Measurements from ENCODE around the gene DIAPH2.

Gene DIAPH2

DNA sequence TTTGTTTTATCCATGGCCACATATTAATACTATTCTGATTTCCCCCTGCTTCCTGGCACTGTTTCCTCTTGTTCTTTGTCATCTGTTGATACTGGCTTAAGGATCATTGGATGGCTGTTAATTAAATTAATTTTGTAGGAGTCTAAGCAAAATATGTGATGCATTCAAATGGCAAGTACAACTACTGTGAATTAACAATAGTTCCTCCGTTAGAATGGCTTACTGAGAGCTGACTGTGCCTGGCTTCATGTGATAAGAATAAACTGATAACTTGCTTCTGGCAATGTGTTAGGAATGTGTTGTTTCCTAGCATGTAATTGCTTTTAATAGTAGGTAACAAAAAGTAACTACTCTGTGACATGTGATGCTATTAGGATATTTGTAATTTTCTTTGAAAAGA lies 297.5 kb downstream of the DIAPH2 start:
- DNase-seq = no peak

DNA sequence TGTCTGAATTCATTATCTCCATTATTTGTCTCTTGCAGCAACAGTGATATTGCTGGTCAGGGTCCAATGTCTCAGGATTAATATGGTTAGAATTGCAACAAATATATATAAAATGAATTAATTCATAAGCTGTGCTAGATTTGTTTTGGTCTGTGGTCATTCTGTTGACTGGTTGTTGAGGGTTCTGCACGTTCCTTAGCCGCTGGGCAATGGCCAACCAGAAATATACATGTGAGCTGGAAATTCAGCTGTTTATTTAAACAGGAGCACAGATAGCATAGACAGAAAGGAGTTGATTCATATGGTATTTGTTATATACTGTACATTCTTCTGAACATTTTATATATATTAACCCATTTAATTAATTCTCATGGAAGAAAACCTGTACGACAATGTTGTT lies 299.9 kb downstream of the DIAPH2 start:
- no peak for DNase-seq

DNA sequence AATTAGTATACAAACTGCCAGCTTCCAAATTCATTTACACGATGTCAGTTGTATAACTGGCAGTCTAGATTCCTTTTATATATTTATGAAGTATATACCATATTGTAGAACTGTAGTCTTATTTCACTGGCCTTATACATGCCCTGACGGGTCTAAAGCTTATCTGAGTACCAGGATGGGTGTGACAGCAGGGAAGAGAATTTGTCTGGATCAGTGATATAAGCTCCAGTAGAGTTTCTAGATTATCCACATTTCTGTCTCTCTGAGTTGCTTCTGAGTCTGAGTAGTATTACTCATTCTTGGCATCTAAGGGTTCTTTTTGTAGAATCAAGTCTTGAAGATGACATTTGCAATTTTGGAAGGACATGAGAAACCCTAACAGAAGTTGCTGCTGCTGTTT lies 300.4 kb downstream of the DIAPH2 start:
- no peak for DNase-seq

DNA sequence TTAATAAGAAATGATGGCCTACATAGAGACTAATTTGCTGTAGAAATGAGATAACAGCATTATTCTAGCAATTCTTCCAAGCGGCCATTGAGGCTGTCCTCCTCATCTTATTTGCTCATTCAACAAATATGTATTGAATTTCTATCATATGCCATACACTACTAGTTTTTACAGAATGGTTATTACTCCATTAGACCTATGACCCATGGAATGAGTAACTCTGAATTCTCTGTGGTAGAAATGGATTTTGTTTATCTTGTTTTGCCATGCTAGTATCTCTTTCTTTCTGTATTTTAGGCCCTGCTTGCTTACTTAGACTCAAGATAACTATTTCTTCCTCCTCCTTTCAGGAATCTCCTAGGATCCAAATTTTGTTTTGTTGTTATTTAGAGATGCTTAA lies 302.6 kb downstream of the DIAPH2 start:
- DNase-seq = no peak

DNA sequence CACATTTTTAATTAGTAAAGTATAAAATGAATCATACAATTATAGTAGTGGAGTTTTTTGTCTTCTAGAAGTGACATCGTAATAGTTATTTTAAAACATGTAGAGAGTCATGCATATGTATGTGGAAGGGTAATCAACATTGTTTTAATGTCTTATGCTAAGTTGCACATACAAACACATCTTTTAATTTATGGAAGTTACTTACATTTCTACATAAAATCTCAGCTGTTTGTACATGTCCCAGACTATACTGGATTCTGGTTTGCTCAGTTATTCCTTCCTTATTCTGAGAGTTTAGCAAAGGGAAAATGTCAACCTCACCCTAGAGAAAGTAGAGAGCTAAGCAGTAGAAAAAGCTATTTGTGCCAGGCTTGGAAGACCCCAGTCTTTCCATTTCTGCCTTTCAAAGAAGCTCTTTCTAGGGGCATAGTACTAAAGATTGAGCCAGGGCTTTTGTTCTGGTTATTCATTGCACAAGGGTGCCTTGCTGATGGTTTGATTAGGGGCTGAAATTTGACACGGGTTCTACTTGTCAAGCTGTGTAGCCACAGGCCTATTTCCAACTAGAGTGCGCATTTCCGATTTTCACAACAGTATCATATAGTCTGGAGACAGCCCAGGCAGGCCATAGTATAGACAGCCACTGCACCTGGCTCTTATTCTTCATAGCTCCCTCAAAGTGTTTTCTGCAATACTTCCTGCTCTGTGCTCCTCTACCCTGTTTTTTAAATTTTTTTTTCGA lies 305.4 kb downstream of the DIAPH2 start:
- DNase-seq = no peak

DNA sequence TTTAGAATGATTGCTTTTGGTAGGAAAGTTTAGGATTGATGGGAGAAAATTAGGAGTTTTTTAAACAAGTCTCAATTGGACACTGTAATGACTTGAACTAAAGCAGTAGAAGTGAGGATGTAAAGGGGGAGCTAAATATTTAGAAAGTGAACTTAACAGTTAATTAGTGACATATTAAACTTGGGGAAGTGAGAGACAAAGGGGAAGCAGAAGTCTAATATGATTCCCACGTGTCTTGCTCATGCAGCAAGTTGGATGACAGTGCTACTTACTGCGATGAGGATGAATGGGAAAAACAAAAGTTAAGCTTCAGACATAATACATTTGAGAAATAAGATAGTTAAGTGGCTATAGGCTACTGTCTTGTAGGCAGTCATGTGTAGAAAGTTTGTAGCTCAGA lies 309.5 kb downstream of the DIAPH2 start:
- DNase-seq = no peak

DNA sequence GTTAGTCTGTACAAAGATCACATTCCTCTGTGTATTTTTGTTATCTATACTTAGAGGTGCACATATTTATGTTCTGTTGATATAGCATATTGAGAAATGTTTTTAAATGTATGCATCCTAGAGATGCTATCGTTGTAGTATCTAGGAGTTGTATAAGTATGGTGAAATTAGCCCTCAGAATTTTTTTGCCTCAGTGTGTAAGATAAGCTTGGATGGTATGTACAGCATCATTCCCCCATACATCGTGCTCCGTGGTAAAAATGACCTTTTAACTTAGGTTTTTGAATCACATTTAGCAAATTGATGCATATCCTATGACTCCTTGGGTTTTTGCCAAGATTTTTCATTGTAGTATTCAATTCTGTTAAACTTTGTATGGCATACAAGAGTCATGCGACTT lies 312.6 kb downstream of the DIAPH2 start:
- DNase-seq = no peak

DNA sequence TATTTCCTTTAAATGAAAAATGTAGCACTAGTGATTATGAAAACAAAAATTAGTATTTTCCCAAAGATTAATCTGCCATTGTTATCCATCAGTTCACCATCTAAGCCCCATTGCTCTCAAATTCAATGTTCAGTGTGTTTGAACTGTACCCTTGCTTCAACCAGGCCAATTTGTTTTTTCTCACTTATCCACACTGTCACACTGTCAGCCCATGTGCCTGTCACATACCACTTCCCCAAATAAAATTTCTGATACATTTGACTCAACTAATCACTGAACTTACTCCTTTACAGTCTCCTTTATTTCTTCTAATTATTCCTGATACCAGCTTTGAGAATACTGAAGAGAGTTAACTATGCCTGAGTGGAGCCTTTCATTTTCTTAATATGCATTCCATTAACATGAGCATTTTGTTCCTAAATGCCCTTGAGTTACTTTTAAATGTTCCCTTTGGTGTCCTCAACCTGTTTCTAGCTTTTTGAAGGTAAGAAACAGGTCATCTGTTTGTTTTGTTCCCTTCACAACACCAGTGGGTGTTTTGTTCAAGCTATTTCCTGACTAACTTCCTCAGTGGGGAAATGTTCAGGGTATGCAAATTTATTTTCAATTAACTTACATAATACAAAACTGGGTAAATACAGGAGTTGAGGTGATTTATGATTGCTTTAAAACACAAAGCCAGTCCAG lies 316.2 kb downstream of the DIAPH2 start:
- DNase-seq = no peak

DNA sequence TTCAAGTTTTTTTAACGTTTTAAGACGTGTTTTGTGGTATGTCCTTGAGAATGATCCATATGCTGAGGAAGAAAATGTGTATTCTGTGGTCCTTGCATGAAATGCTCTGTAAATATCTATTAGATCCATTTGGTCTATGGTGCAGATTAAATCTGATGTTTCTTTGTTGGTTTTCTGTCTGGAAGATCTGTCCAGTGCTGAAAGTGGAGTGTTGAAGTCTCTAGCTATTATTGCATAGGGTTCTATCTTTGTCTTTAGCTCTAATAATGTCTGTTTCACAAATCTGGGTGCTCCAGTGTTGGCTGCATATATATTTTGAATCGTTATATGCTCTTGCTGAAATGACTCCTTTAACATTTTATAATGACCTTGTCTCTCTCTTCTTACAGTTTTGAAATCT lies 321.5 kb downstream of the DIAPH2 start:
- DNase-seq = no peak

DNA sequence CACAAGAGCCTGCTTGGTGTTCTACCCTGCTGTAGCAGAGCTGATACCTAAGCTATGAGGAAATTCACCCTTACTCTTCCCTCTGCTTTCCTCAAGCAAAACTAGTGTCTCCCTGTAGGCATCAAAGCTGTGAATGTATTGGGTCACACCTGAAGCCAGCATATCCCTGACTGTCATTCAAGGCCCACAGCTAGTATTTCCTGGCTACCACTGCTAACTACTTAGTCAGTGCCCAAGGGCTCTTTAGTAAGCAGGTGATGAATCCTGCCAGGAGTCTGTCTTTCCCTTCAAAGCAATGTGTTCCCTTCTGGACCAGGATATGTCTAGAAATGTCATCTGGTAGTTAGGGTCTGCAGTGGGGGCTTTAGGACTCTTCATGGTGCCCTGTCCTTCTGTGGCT lies 324.7 kb downstream of the DIAPH2 start:
- no peak for DNase-seq

DNA sequence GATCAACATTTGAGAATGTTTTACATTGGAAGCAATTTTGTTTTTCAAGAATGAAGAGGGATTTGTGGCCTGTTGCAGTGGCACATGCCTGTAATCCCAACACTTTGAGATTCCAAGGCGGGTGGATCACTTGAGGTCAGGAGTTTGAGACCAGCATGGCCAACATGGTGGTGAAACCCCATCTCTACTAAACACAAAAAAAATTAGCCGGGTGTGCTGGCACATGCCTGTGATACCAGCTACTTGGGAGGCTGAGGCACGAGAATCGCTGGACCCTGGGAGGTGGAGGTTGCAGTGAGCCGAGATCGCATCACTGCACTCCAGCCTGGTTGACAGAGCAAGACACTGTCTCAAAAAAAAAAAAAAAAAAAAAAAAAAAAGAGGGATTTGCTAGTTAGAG lies 326.9 kb downstream of the DIAPH2 start:
- no peak for DNase-seq

DNA sequence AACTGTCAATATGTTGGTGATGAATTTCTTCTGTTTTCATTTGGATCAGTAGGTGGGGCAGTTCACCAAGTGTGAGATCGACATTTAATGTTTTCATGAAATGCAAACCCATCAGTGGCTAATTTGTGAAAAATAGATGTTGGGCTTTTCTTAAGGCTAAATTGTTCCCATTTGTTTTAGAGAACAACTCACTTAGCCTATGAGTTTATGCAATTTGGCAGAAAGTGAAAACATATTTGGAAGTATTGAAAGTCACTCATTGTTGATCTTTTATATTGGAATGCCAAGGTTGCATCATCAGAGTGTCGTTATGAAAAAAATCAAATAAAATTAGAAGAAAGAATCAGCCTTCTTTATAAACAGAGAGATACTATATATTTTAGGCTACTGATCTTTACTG lies 331.5 kb downstream of the DIAPH2 start:
- no peak for DNase-seq

DNA sequence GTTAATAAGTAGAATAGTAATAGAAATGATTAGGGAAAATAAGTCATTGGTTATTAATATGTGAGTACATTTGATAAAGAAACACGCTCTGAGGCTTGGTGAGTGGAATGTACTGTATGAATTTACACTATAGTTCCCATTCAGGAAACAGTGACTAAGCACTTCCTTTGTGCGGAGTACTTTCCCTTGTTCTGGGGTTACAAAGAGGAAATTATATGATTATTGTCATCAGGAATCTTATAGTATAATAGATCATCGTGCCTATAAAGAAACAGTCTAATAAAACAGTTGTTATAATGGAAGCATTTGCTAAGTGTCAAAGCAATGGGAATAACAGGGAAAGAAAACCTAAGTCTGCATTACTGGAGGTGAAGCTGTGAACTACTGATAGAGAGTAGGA lies 337.0 kb downstream of the DIAPH2 start:
- DNase-seq = no peak

DNA sequence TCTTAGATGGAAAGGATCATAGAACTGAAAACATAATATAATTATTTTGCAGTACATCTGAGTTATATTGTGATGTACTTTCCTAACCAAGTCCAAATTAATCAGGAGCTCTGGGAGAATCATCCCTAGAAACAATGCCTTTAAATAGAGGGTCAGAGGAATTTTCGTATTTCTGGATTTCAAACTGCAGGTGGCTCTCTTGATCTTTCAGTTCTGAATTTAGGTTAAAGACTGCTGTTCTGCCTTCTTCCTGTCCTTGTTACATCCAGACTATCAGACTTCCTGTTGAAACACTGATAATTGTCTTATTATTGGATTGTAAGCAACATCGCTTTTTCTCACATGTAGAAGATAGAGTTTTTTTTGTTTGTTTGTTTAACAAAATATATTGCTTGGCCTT lies 341.8 kb downstream of the DIAPH2 start:
- DNase-seq = no peak

DNA sequence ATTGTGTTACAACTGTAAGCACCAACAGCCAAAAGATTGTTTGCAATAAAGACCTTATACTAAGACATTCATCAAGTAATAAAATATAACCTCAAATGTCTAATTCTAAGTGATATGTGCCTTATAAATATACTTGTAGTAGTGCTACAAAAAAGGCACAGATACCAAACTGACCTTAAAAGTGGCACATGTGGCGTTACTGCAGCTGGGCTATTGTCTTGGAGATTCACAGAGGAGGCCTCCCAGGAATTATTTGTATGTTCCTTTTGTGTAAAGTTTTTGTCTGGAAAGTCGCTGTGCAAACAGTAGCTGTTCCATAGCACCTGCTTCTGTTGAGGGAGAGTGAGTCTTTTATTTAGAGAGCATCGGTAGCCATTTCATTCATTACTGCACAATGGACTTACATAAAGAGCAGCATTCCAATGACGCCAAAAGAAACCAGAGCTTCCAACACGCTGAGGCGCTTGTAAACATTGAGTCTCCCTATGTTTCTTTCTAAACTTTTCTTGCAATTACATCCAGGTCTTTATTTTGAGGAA lies 342.8 kb downstream of the DIAPH2 start:
- DNase-seq = no peak

DNA sequence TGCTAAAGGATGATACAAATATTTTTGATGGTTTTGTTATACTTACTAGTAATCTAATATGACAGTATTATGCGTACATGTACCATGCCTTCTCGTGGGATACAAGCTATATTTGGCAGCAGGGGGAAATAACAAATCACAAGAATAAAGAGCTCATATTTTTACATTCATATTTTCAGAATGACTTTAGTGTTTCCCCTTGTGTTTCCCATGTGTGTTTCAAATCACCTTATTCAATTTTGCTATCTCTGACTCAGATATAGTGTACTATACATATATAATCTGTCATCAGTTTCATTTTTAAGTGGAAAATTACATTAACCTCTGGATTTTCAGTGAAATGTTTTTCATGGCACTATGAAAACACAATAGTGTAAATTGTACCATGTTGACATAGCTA lies 345.8 kb downstream of the DIAPH2 start:
- DNase-seq = no peak

DNA sequence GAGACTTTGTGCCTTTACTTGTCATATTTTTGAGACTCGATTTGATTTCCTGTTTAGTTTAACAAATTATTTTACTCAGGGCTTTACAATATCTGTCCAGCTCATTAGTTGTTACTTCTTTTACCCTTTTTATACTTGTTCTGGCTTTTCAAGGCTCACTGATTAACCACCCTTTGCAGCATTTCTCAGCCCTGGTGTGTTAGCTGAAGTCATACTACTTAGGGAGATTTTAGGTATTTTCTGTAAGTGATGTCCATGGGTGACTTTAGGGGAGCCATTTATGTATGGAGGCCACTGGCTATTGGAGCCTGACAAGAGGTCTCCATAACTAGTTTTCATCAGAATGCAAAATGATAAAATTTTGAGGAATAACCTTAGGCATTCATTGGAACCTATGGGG lies 346.3 kb downstream of the DIAPH2 start:
- DNase-seq = no peak

DNA sequence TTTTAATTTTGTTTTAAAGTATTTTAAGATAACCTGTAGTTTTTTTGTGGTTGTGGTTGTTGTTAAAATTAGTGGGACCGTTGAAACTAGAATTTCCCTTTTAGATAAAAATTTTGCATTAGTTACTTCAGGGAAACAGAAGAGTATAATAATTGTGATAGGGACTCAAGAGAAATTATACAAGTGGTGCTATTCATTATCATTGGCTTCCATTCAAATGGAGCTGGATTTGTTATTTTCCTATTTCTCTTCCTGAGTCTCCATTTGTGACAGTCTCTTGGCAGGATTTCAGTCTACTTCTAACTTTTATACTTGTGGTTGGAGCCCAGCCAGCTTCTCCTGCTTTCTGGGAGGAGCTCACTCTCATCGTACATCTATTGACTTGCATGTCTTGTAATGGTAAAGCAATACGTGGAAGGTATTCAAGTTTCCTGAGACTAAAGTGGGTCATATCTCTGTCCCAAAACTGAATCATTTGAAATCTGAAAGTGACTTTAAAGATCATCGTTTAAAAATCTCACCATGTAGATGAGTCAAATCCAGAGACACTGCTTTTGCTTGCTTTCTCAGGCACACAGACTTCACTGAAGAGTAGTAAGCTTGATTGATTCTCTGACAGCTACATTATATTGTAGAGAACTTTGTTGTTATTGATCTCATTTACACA lies 354.9 kb downstream of the DIAPH2 start:
- DNase-seq = no peak

DNA sequence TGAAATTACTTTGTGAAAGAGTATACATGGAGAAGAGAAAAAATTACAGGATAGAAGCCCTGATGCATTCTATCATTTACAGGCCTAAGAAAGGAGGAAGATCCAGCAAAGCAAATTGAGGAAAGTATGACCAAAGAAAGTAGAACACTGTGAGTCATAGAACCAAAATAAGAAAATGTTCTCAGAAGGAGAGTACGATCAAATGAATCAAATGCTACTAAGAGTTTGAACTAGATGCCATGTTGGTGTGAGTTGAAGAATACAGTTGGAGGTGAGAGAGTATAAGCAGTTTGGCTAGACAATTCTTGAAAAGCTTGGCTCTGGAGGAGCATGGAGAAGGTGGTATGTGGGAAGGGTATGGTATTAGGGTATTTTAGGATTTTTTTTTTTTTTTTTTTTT lies 360.8 kb downstream of the DIAPH2 start:
- no peak for DNase-seq

DNA sequence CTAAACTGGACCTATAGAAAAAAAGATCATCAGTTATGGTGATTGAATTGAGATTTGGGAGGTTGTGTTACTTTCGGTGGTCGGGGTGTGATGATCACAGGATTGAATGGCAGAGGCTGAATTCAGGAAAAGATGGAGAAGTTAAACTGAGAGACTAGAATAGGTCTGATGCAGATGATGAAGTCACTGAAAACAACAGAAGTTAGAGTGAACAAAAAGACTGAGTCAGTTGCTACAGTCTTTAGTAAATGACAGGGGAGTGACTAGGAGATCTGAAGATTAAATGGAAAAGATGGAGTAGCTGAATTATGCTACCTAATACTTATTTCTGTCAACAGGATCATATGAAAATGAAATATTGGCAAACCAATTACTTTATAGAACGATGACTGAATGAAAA lies 362.2 kb downstream of the DIAPH2 start:
- no peak for DNase-seq

DNA sequence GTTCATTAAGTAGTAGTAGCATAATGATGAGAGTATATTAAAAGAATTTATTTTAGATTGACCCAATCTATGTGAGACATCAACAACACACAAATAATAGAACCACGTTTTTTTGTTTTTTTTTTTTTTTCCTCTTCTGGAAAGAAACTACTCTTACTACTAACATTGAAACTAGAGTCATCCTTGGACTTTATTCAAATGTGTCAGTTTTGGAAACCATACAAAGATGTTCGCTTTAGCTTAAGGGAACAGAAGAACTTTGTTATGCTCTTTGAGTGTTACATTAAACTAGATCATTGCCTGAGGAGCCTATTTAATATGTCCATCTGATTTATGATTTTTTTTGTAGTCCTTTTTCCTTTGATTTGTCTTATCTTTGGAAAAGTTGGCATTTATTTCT lies 365.8 kb downstream of the DIAPH2 start:
- no peak for DNase-seq

DNA sequence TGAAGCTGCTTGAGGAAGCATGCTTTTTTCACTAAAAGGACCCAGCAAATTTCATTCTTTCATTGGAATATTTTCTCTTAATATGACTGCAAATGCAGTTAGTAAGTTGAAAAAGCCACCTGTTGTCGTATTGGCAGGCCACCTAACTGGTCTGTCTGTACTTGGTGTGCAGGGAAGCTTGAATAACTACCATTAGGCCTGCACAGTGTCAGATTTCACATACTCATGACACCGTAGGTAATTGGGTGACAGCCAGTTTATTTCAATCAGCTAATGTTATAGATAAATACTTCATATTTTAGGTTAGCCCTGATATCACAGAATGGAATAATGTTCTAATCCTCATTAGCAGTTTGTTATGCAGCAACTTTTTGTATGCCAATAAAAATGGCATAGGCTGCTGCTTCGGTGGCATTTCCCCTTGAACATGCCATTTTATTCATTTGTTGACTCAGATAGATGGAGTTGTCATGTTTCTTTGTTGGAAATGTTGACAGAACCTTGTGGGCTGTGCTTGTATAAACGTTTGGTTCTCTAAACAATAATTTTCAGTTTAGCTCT lies 372.8 kb downstream of the DIAPH2 start:
- no peak for DNase-seq

DNA sequence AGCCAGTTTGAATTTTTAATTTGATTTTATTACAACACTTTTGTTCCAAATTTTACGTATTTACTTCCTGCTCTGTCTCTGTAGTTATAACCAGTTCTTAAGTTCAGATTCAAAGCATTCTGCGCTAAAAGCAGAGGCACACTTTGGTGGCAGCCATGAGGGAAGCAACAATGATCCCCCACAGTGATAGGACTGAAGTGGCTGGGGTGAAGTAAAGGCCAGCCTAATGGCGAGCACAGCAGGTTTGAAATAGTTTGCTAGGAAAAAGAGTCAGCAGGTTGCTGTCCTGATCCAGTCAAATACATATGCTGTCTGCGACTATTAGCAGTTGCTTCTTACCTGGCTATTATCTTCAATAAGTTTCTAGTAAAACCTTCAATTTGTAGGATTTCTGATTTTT lies 375.4 kb downstream of the DIAPH2 start:
- no peak for DNase-seq

DNA sequence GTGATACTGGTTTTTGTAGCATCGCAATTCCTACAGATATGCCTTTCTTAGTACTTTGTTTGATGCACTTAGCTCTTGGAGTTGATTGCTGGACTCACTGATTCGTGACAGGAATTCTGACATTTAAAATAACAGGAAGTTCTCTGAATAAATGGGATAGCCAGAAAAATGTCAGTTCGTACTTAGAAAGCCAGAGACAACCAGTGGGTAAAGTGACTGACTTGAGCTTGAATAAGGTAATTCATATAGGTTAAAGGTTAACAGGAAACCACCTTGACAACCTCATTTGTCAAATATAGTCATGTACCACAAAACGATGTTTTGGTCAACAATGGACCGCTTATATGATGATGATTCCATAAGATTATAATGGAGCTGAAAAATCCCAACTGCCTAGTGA lies 380.4 kb downstream of the DIAPH2 start:
- no peak for DNase-seq

All from NCI-H2227 treated with DMSO at 0.1 percent for 48 hours (cell line).